Effector memory CD4-positive, alpha-beta T cell (primary cell): ENCODE data around the gene CENPW.

ENCODE experiments used
- DNase-seq, 3 donors: peaks; one replicate each; pipeline ENCODE4 v3.0.0-alpha.2; 2020
- H3K27ac ChIP-seq: 2 replicates; pipeline ENCODE4 v1.7.0; 2013; ENCODE audit warnings: mild to moderate bottlenecking, low read length, moderate library complexity; ENCODE audit not compliant: insufficient read depth, poor library complexity, severe bottlenecking
- H3K27me3 ChIP-seq: replicated peaks from 2 replicates; pipeline ENCODE4 v1.7.0; 2013; ENCODE audit warnings: mild to moderate bottlenecking, low read length; ENCODE audit not compliant: insufficient read depth, control insufficient read depth, poor library complexity, severe bottlenecking
- H3K36me3 ChIP-seq: 2 replicates; pipeline ENCODE4 v1.7.0; 2013; ENCODE audit warnings: mild to moderate bottlenecking, low read length, moderate library complexity; ENCODE audit not compliant: control insufficient read depth, insufficient read depth
- H3K4me1 ChIP-seq: 2 replicates; pipeline ENCODE4 v1.7.0; 2013; ENCODE audit warnings: low read length, mild to moderate bottlenecking; ENCODE audit not compliant: control insufficient read depth, insufficient read depth, poor library complexity, severe bottlenecking
- H3K4me3 ChIP-seq: 2 replicates; pipeline ENCODE4 v1.7.0; 2013; ENCODE audit warnings: low read length, low read depth, mild to moderate bottlenecking; ENCODE audit not compliant: insufficient read depth, poor library complexity, severe bottlenecking
- H3K9me3 ChIP-seq: 2 replicates; pipeline ENCODE4 v1.7.0; 2013; ENCODE audit warnings: mild to moderate bottlenecking, low read length, moderate library complexity; ENCODE audit not compliant: control insufficient read depth

Gene CENPW

GRCh38 chr6:126333729-126334128 lies 6.2 kb upstream of the CENPW start:
- H3K27ac ChIP-seq = no peak overlapping the region
- no peak for DNase-seq
- H3K9me3 ChIP-seq = no peaks in the 10 kb centered on the region
- H3K36me3 ChIP-seq = no peaks in the 10 kb centered on the region
- H3K4me1 ChIP-seq = no peaks in the 10 kb centered on the region
- H3K27me3 ChIP-seq = no peaks in the 10 kb centered on the region
- H3K4me3 ChIP-seq = no peak overlapping the region

- Histone ChIP-seq H3K27ac (no peak overlapping the region), H3K27me3 (no peaks in the 10 kb centered on the region), H3K36me3 (no peaks in the 10 kb centered on the region), H3K9me3 (no peaks in the 10 kb centered on the region), H3K4me1 (peaks cover under 1% of the 10 kb centered on the region), H3K4me3 (no peak overlapping the region)
- no peak for DNase-seq
Measured at GRCh38 chr6:126335210-126335609, 4.7 kb upstream of the CENPW start.

GRCh38 chr6:126337323-126337722 lies 2.6 kb upstream of the CENPW start:
- no peak for DNase-seq
- Histone ChIP-seq H3K27ac (no peak overlapping the region), H3K9me3 (no peaks in the 10 kb centered on the region), H3K4me1 (peaks cover 9% of the 10 kb centered on the region), H3K36me3 (no peaks in the 10 kb centered on the region), H3K27me3 (no peaks in the 10 kb centered on the region), H3K4me3 (no peak overlapping the region)

GRCh38 chr6:126341126-126341525 lies 1.2 kb downstream of the CENPW start:
- Histone ChIP-seq H3K9me3 (no peaks in the 10 kb centered on the region), H3K4me3 (peak overlapping the region; percentile 80), H3K27ac (no peak overlapping the region), H3K27me3 (no peaks in the 10 kb centered on the region), H3K36me3 (no peaks in the 10 kb centered on the region), H3K4me1 (peaks cover 9% of the 10 kb centered on the region)
- no peak for DNase-seq

- DNase-seq = no peak
- H3K36me3 ChIP-seq = no peaks in the 10 kb centered on the region
- H3K4me1 ChIP-seq = peaks cover 9% of the 10 kb centered on the region
- H3K4me3 ChIP-seq = no peak overlapping the region
- H3K27me3 ChIP-seq = no peaks in the 10 kb centered on the region
- no peak overlapping the region for H3K27ac ChIP-seq
- H3K9me3 ChIP-seq = no peaks in the 10 kb centered on the region
Measured at GRCh38 chr6:126344181-126344580, 4.3 kb downstream of the CENPW start.

GRCh38 chr6:126351960-126352359 lies 12.0 kb downstream of the CENPW start:
- no peaks in the 10 kb centered on the region for H3K27me3 ChIP-seq
- no peak overlapping the region for H3K27ac ChIP-seq
- no peaks in the 10 kb centered on the region for H3K36me3 ChIP-seq
- no peaks in the 10 kb centered on the region for H3K4me1 ChIP-seq
- H3K9me3 ChIP-seq = no peaks in the 10 kb centered on the region
- H3K4me3 ChIP-seq = no peak overlapping the region
- DNase-seq = no peak

- Histone ChIP-seq H3K27ac (no peak overlapping the region), H3K9me3 (no peaks in the 10 kb centered on the region), H3K4me1 (no peaks in the 10 kb centered on the region), H3K36me3 (no peaks in the 10 kb centered on the region), H3K4me3 (no peak overlapping the region), H3K27me3 (no peaks in the 10 kb centered on the region)
- DNase-seq = no peak
Measured at GRCh38 chr6:126352514-126352913, 12.6 kb downstream of the CENPW start.

- no peak overlapping the region for H3K4me3 ChIP-seq
- H3K4me1 ChIP-seq = no peaks in the 10 kb centered on the region
- no peaks in the 10 kb centered on the region for H3K27me3 ChIP-seq
- no peak overlapping the region for H3K27ac ChIP-seq
- H3K9me3 ChIP-seq = peaks cover 3% of the 10 kb centered on the region
- DNase-seq = no peak
- no peaks in the 10 kb centered on the region for H3K36me3 ChIP-seq
Measured at GRCh38 chr6:126356526-126356925, 16.6 kb downstream of the CENPW start.

- no peaks in the 10 kb centered on the region for H3K27me3 ChIP-seq
- no peaks in the 10 kb centered on the region for H3K4me1 ChIP-seq
- H3K9me3 ChIP-seq = peaks cover 3% of the 10 kb centered on the region
- no peak overlapping the region for H3K4me3 ChIP-seq
- no peak overlapping the region for H3K27ac ChIP-seq
- DNase-seq = no peak
- no peaks in the 10 kb centered on the region for H3K36me3 ChIP-seq
Measured at GRCh38 chr6:126359936-126360537, 20.1 kb downstream of the CENPW start.

- Histone ChIP-seq H3K4me3 (no peak overlapping the region), H3K4me1 (no peaks in the 10 kb centered on the region), H3K9me3 (peaks cover 3% of the 10 kb centered on the region), H3K27ac (no peak overlapping the region), H3K36me3 (no peaks in the 10 kb centered on the region), H3K27me3 (no peaks in the 10 kb centered on the region)
- DNase-seq = no peak
Measured at GRCh38 chr6:126361832-126362440, 22.0 kb downstream of the CENPW start.
